Duodenal mucosa (tissue), 2 donors: ENCODE results near the gene ASTN2.

Experiments used
- H3K27ac ChIP-seq: one replicate; pipeline ENCODE4 v1.7.0; 2013; ENCODE audit warnings: low read depth, low read length
- H3K27me3 ChIP-seq, 2 donors: one replicate each; pipeline ENCODE4 v1.7.0; 2013; ENCODE audit warnings: low read length in 2 of 2, control low read depth in 1 of 2; ENCODE audit not compliant: insufficient read depth in 2 of 2, control insufficient read depth in 1 of 2
- H3K36me3 ChIP-seq, 2 donors: one replicate each; pipeline ENCODE4 v1.7.0; 2013; ENCODE audit warnings: low read length in 2 of 2, control low read depth in 1 of 2; ENCODE audit not compliant: insufficient read depth in 2 of 2, control insufficient read depth in 1 of 2
- H3K4me1 ChIP-seq, 2 donors: one replicate each; pipeline ENCODE4 v1.7.0; 2013; ENCODE audit warnings: low read length in 2 of 2, control low read depth in 1 of 2; ENCODE audit not compliant: insufficient read depth in 2 of 2, control insufficient read depth in 1 of 2
- H3K4me3 ChIP-seq, 2 donors: one replicate each; pipeline ENCODE4 v1.7.0; 2013; ENCODE audit warnings: low read length in 2 of 2, low read depth in 1 of 2
- H3K9ac ChIP-seq, 2 donors: one replicate each; pipeline ENCODE4 v1.7.0; 2013; ENCODE audit warnings: low read length in 2 of 2, low read depth in 1 of 2
- H3K9me3 ChIP-seq, 2 donors: one replicate each; pipeline ENCODE4 v1.7.0; 2013; ENCODE audit warnings: low read length in 2 of 2, control low read depth in 1 of 2; ENCODE audit not compliant: control insufficient read depth in 1 of 2

Gene ASTN2

DNA sequence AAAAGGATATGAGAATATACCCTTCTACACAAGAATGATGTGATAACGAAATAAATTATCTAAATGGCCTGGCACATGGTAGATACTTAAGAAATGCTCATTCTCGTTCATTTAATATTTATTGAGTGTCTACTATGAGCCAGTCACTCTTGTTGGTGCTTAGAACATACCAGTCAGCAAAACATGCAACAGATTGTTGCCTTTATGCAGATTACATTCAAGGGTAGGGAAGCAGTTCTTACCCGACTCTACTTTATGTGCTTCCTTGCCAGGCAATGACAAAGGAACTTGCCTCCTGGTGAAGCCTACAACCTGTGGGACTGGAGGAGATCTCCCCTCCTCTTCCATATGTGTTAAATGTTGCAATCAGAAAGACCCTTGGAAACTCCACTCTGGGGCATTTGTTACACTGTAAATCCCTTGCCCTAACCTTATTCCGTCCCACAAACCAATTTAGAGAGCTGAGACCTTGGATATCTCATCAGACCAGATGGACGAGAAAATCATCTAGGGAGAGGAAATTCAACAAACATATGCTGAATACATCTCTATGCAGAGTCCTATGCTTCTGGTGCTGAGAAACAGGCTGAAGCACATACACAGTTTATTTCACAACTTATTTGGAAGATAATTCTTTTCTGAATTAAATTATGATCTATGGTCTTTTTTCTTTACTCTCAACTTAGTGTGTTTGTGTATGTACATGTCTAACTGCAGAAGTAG is 855.9 kb downstream of the ASTN2 start:
- Histone ChIP-seq H3K9me3 (no peaks in the 10 kb centered on the region), H3K27me3 (no peaks in the 10 kb centered on the region), H3K9ac (no peak overlapping the region), H3K36me3 (no peaks in the 10 kb centered on the region), H3K4me3 (no peak overlapping the region), H3K4me1 (peaks cover 5 to 11% of the 10 kb centered on the region in 2 donors), H3K27ac (no peak overlapping the region)

DNA sequence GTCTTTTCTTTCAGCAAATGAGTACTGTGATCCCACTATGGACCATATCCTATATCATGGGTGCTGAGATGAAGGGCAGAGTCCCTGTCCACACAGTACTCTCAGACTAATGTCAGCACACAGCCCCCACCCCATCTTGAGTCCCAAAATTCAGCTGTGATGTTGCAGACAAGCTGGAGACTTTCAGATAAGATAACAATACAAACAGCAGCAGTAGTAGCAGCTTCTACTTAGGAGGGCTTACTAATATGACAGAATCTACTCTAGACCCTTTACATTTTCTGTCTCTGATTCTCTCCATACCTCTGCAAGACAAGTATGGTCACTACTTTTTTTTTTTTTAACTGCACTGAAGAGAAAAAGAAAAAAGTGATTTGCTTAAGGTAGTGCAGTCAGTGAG is 856.8 kb downstream of the ASTN2 start:
- no peaks in the 10 kb centered on the region for H3K27me3 ChIP-seq
- no peak overlapping the region for H3K27ac ChIP-seq

DNA sequence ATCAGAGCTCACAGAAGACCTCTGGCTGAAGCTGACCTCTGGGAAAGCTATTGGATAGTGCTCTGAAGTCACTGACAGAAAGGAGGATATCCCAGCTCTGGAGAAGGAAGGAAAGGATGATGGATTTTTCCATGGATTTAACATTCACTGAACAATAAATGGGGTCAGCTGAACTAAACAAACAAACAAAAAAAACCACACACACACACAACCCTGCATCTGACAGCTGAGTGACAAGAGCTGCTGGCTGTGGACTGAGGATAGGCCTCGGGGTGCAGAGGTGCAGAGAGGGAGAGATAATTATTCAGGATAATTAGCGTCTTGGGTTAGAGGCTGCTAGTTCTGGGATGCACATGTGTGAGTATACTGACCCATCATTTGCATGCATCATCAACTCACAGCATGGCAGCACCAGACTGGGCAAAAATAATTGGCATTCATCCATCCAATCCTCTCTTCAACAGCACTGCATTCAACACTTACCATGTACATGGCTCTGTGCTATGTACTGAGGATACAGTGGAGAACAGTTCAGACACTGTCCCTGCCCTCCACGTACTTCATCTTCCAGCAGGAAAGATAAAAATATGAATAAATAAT is 859.2 kb downstream of the ASTN2 start:
- Histone ChIP-seq H3K4me1 (peaks cover 11 to 20% of the 10 kb centered on the region in 2 donors), H3K27ac (no peak overlapping the region), H3K4me3 (no peak overlapping the region), H3K27me3 (no peaks in the 10 kb centered on the region), H3K9me3 (no peaks in the 10 kb centered on the region), H3K9ac (no peak overlapping the region), H3K36me3 (no peaks in the 10 kb centered on the region)

More for the DNA sequence above, 856.8 kb downstream of the ASTN2 start:
- Histone ChIP-seq H3K36me3 (no peaks in the 10 kb centered on the region), H3K4me1 (peaks cover 5 to 11% of the 10 kb centered on the region in 2 donors), H3K9ac (no peak overlapping the region), H3K9me3 (no peaks in the 10 kb centered on the region), H3K4me3 (no peak overlapping the region)

- Histone ChIP-seq H3K9me3 (no peaks in the 10 kb centered on the region), H3K4me3 (no peak overlapping the region), H3K27me3 (no peaks in the 10 kb centered on the region), H3K9ac (no peak overlapping the region), H3K27ac (no peak overlapping the region), H3K36me3 (no peaks in the 10 kb centered on the region), H3K4me1 (peaks cover 12 to 22% of the 10 kb centered on the region in 2 donors)
Observed at GRCh38 chr9:116555119-116555518, 859.7 kb downstream of the ASTN2 start.

DNA sequence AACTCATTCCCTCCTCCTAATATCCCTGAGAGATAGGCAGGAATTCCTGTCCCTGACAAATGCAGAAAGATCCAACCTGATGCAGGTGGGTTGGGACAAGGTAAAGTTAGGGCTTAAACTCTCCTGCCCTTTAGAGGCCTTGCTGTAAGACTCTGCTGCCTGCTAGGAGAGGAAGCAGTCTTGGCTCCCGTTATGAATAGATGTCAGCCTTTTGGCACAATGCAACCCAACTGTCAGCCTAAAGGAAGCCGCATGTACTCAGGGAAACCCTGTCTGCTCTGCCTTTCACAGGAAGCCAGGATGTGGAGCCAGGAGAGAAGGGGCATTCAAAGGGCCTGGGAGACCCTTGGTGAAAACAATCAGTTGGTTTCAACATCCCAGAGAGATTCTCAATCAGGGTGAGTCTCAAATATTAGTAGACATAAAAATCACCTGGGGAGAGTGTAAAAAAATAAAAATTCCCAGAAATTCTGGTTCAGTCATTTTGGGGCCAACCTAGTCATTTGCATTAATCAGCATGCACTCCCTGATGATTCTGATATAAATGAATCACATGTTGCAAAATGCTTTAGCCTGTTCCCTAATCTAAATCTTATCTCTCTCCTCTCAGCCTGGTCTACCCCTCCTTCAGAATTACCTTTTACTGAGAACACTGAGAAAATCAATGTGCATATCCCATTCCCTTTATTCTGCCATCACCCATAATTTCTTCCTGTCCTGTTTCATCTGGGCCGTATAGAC is 864.0 kb downstream of the ASTN2 start:
- Histone ChIP-seq H3K36me3 (no peaks in the 10 kb centered on the region), H3K4me3 (no peak overlapping the region), H3K4me1 (peaks cover 24 to 43% of the 10 kb centered on the region in 2 donors), H3K9me3 (no peaks in the 10 kb centered on the region), H3K27me3 (no peaks in the 10 kb centered on the region), H3K27ac (no peak overlapping the region), H3K9ac (no peak overlapping the region)

GRCh38 chr9:116549786-116550660 is 864.8 kb downstream of the ASTN2 start:
- Histone ChIP-seq H3K27me3 (no peaks in the 10 kb centered on the region), H3K27ac (no peak overlapping the region), H3K9ac (no peak overlapping the region)

GRCh38 chr9:116549061-116549664 is 865.7 kb downstream of the ASTN2 start:
- Histone ChIP-seq H3K27ac (no peak overlapping the region), H3K36me3 (no peaks in the 10 kb centered on the region)

More at GRCh38 chr9:116549786-116550660, 864.8 kb downstream of the ASTN2 start:
- Histone ChIP-seq H3K4me1 (peaks cover 24 to 43% of the 10 kb centered on the region in 2 donors), H3K9me3 (no peaks in the 10 kb centered on the region), H3K36me3 (no peaks in the 10 kb centered on the region), H3K4me3 (no peak overlapping the region)

GRCh38 chr9:116547729-116548426 is 867.0 kb downstream of the ASTN2 start:
- H3K27me3 ChIP-seq = no peaks in the 10 kb centered on the region
- H3K4me3 ChIP-seq = peak overlapping the region in 1 of 2 donors; percentile 26
- H3K27ac ChIP-seq = no peak overlapping the region
- no peaks in the 10 kb centered on the region for H3K9me3 ChIP-seq
- peak overlapping the region in 1 of 2 donors; percentile 49 for H3K9ac ChIP-seq
- no peaks in the 10 kb centered on the region for H3K36me3 ChIP-seq
- H3K4me1 ChIP-seq = peaks cover 24 to 43% of the 10 kb centered on the region in 2 donors

More at GRCh38 chr9:116549061-116549664, 865.7 kb downstream of the ASTN2 start:
- Histone ChIP-seq H3K27me3 (no peaks in the 10 kb centered on the region), H3K4me1 (peaks cover 24 to 43% of the 10 kb centered on the region in 2 donors), H3K9ac (no peak overlapping the region), H3K4me3 (no peak overlapping the region), H3K9me3 (no peaks in the 10 kb centered on the region)
